LoVo (cell line): ENCODE measurements around the gene ZBTB20.

ENCODE experiments used
- DNase-seq: peaks from one replicate; pipeline ENCODE4 v3.0.0-alpha.2; 2016; ENCODE audit warnings: low spot score

The ZBTB20 gene

GRCh38 chr3:115089481-115089880 is 57.6 kb downstream of the ZBTB20 start:
- no peak for DNase-seq

- no peak for DNase-seq
Measured at GRCh38 chr3:115087512-115087911, 59.6 kb downstream of the ZBTB20 start.

GRCh38 chr3:115086344-115086743 is 60.7 kb downstream of the ZBTB20 start:
- DNase-seq, result no peak

GRCh38 chr3:115085197-115085865 is 61.8 kb downstream of the ZBTB20 start:
- no peak for DNase-seq

GRCh38 chr3:115084686-115085085 is 62.4 kb downstream of the ZBTB20 start:
- no peak for DNase-seq

- DNase-seq, result no peak
Measured at GRCh38 chr3:115082260-115082659, 64.8 kb downstream of the ZBTB20 start.

- no peak for DNase-seq
Measured at GRCh38 chr3:115081444-115081843, 65.6 kb downstream of the ZBTB20 start.

GRCh38 chr3:115077501-115078250 is 69.4 kb downstream of the ZBTB20 start:
- DNase-seq, result no peak

GRCh38 chr3:115074502-115074901 is 72.6 kb downstream of the ZBTB20 start:
- DNase-seq, result no peak

- no peak for DNase-seq
Measured at GRCh38 chr3:115072265-115073021, 74.6 kb downstream of the ZBTB20 start.

- no peak for DNase-seq
Measured at GRCh38 chr3:115071601-115072000, 75.5 kb downstream of the ZBTB20 start.

GRCh38 chr3:115071166-115071565 is 75.9 kb downstream of the ZBTB20 start:
- no peak for DNase-seq

- no peak for DNase-seq
Measured at GRCh38 chr3:115068799-115069198, 78.3 kb downstream of the ZBTB20 start.

- DNase-seq, result no peak
Measured at GRCh38 chr3:115062412-115062956, 84.6 kb downstream of the ZBTB20 start.

GRCh38 chr3:115062009-115062408 is 85.1 kb downstream of the ZBTB20 start:
- DNase-seq, result no peak

- no peak for DNase-seq
Measured at GRCh38 chr3:115052906-115053305, 94.2 kb downstream of the ZBTB20 start.

GRCh38 chr3:115042351-115042750 is 104.7 kb downstream of the ZBTB20 start:
- DNase-seq, result no peak

- peak; percentile 8 for DNase-seq
Measured at GRCh38 chr3:115040673-115041286, 106.3 kb downstream of the ZBTB20 start.

- DNase-seq, result no peak
Measured at GRCh38 chr3:115040246-115040645, 106.8 kb downstream of the ZBTB20 start.

- DNase-seq, result no peak
Measured at GRCh38 chr3:115038817-115039216, 108.3 kb downstream of the ZBTB20 start.

- no peak for DNase-seq
Measured at GRCh38 chr3:115022835-115023398, 124.2 kb downstream of the ZBTB20 start.

- no peak for DNase-seq
Measured at GRCh38 chr3:115022199-115022598, 124.9 kb downstream of the ZBTB20 start.
